Loucy (cell line): ENCODE data around the gene FAP.

Experiments used
- EZH2phosphoT487 ChIP-seq: fragments of 200-600 bp; IDR thresholded peaks from 2 replicates; pipeline ENCODE4 v1.6.1; 2018; ENCODE audit warnings: antibody characterized with exemption, mild to moderate bottlenecking, moderate library complexity, borderline replicate concordance
- TF ChIP-seq, protein P1 (sequence below): fragments of 200-600 bp; sonication (generic); conservative IDR thresholded peaks from 2 replicates; pipeline ENCODE4 v1.5.1; 2014; ENCODE audit warnings: mild to moderate bottlenecking, antibody characterized with exemption, low read length

DNA sequence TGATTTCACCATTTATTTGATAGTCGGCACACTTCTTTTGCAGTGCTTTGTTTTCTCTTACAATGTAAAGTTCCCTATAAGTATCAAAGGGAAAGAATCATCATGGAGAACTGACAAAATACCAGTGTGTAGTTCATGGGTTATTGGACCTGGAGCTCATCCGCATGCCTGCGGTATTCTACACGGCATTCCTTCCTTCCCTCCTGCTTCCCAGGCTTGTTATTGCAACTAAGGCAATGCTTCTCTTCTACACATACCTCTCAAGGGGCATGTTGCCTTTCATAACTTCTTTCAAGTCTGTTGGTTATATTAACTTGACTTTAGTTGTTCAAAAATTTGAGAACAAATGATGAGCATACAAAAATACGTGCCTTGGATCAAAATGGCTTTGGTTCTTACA, 24.3 kb upstream of the FAP start:
- TF ChIP-seq EZH2phosphoT487: no peak
- TF ChIP-seq, protein P1, sequence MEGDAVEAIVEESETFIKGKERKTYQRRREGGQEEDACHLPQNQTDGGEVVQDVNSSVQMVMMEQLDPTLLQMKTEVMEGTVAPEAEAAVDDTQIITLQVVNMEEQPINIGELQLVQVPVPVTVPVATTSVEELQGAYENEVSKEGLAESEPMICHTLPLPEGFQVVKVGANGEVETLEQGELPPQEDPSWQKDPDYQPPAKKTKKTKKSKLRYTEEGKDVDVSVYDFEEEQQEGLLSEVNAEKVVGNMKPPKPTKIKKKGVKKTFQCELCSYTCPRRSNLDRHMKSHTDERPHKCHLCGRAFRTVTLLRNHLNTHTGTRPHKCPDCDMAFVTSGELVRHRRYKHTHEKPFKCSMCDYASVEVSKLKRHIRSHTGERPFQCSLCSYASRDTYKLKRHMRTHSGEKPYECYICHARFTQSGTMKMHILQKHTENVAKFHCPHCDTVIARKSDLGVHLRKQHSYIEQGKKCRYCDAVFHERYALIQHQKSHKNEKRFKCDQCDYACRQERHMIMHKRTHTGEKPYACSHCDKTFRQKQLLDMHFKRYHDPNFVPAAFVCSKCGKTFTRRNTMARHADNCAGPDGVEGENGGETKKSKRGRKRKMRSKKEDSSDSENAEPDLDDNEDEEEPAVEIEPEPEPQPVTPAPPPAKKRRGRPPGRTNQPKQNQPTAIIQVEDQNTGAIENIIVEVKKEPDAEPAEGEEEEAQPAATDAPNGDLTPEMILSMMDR: no peak
